ENCODE measurements around the gene PEX11G.

Gene PEX11G

DNA sequence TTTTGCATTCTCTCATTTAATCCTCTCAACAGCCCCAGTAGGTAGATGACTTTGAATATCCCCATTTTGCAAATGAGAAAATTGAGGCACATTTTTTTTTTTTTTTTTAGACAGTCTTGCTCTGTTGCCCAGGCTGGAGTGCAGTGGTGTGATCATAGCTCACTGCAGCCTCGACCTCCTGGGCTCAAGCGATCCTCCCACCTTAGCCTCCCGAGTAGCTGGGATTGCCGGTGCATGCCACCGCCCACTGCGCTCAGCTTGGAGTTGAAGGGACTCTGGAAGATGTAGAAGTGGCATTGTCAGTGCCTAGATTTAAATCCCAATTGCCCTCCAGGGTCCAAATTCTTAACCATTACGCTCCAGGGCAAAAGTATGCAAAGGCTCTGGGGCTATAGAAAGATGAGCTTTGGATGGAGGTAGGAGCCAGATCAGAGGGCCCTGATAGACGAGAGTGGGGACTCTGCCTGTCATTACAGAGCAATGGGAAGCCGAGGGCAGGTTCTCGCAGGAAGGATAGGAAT lies 32.8 kb upstream of the PEX11G start:
- DNase-seq = no peak

DNA sequence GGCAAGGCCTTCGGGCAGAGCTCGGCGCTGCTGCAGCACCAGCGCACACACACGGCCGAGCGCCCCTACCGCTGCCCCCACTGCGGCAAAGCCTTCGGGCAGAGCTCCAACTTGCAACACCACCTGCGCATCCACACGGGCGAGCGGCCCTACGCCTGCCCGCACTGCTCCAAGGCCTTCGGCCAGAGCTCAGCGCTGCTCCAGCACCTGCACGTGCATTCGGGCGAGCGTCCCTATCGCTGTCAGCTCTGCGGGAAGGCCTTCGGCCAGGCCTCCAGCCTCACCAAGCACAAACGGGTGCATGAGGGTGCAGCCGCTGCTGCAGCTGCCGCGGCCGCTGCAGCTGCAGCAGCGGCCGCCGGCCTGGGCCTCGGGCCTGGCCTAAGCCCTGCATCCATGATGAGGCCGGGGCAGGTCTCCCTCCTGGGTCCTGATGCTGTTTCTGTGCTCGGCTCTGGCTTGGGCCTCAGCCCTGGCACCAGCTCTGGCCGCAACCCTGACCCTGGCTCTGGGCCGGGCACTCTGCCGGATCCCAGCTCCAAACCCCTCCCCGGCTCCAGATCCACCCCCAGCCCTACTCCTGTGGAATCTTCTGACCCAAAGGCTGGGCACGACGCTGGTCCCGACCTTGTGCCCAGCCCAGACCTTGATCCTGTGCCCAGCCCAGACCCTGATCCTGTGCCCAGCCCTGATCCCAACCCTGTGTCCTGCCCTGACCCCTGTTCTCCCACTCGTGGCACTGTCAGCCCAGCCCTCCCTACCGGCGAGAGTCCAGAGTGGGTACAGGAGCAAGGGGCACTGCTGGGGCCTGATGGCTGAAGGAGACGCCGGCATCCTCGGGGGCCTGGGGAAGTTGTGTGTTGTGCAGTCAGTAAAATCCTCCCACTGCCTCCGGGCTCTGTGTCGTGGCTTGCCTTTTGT lies 31.6 kb upstream of the PEX11G start:
- no peak for DNase-seq

DNA sequence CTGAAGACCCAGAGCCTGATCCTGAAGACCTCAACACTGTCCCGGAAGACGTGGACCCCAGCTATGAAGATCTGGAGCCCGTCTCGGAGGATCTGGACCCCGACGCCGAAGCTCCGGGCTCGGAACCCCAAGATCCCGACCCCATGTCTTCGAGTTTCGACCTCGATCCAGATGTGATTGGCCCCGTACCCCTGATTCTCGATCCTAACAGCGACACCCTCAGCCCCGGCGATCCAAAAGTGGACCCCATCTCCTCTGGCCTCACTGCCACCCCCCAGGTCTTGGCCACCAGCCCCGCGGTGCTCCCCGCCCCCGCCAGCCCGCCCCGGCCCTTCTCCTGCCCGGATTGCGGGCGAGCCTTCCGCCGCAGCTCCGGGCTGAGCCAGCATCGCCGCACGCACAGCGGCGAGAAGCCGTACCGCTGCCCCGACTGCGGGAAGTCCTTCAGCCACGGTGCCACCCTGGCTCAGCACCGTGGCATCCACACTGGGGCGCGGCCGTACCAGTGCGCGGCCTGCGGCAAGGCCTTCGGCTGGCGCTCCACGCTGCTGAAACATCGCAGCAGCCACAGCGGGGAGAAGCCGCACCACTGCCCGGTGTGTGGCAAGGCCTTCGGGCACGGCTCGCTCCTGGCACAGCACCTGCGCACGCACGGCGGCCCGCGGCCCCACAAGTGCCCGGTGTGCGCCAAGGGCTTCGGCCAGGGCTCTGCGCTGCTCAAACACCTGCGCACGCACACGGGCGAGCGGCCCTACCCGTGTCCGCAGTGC lies 30.7 kb upstream of the PEX11G start:
- DNase-seq = no peak

DNA sequence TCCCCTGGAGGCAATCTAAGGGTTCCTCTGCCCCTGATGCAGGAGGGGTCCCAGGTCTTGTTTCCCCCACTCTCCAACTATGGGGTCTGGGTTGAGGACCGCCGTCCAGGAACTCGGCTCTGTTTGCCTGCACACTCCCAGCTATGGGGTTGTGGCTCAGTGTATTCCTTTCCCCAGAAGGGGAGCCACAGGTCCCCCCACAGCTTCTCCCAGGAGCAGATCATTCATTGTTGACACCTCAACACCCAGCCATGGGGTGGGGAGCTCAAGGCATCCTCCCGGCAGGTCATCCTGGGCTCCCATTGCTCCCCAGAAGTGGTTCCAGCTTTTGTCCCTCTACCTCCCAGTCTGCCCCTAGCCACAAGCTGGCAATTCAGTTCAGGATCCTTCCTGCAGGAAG lies 28.0 kb upstream of the PEX11G start:
- no peak for DNase-seq

DNA sequence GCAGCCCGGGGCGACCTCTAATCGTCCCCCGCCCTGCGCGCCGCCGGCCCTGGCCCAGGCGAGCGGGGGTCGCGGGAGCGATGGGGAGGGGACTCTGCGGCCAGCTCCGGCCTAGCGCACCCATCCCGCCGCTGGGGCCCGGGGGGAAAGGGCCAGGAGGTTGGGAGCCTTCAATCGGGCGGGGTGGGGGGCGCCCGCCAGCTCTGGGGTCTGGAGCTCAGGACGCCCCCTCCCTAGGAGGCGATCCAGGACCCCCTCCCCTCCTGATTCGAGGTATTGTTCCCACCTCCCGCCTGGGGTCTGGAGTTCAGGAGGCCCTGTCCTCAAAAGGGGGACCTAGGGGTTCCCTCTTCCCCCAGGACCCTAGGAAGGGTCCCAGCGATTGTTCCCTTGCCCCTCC lies 27.5 kb upstream of the PEX11G start:
- no peak for DNase-seq

DNA sequence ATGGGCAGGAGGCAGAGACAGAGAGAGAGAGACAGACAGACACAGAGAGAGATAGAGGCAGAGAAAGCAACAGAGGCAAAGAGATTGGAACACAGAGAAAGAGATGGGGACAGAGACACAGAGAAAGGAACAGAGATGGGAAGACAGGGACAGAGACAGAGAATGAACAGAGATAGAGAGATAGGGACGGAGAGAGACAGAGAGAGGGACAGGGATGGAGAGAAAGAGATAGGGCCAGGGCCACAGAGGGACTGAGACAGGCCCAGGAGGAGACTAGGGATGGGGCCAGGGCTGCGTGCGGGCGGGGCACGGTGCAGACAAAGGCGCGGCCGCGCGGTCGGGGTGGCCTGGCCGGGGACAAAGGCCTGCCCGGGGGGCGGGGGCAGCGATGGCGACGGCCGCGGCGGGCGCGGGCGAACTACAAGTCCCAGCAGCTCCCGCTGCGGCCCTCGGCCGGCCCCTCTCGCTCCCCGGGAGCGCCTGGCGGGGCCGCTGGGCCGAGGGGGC lies 26.9 kb upstream of the PEX11G start, which contains the start of gene ZNF358:
Gene ZNF358, plus strand, starts transcription at position 459 of the 507 bp plus-strand sequence. CDS start 3,140 bp downstream, outside the sequence.
- DNase-seq = peak; percentile 80

DNA sequence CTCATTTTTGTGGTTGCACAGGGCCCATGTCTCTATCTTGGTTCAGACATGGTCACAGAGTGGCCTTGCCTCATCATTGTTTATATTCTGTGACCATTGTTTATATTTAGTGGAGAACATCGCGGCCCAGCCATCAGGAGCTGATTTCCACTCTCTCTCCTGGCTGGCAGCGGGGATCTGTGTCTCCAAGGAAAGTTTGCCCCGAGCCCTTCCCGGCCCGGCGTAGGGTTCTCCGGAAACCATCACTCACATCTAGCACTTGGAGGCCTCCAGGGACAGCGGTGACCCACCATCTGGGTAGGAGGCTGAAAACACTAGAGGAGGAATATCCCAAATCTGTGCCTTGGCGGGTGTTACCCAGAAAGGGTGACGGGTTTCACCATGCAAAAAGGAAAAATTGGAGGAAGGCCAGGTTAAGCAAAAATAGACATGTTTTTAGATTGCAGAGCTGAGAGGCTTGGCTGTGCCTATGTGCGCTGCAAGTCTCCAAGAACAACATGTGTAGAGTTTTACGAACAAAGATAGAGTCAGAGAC lies 26.3 kb upstream of the PEX11G start:
- no peak for DNase-seq

DNA sequence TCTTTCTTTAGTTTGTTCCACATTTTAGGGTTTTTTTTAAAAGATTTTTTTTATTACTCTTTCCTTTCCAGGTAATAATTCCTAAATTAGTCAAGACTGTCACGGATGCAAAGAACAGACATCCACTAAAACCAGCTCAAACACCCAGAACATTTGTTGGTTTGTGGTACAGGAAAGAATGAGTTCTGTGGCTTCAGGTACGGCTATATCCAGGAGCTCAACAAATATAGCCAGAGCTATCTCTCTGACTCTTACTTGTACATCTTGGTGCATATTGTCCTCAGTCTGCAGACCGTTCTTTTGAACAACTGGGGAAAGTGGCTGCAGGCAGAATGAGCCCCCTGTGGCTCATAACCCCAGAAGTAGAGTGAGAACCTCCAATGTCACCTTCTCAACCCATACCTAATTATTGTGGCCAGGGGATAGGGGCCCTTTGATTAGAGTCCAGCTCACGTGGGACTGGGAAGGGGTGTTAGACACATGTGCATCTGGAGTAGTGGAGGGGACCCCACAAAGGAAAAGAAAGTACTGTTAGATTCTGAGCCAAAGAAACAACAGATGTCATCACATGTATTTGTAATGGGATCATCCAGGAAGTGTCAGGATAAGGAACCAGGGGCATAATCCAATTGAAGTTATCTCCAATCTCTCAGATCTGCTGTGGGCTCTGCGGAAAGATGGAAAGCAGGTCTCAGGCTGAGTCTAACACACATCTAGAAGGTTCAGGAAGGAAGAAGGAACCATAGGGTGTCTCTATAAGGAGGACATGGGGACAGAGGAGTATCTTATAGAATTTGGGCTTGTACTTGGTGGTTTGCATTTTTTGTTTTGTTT lies 25.2 kb upstream of the PEX11G start:
- no peak for DNase-seq

DNA sequence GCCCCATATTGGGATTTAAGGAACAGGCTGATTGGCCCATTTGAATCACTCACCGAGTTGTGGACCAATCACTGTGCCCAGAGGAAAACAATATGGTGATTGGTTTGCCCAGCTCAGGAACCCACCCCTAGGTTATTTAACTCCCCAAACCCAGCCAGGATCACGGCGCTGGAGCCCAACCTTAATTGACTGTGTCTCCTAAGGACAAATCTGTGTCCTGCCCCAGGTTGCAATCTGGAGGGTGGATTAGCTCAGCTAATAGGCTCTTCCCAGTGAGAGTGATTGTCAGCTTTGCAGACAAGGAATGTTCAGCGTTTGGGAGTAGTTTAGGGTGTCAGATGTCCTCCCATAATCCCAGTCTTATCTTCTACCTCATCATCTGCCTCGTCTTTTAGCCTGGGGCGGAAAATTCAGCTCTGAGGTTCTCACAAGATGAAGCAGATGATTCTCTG lies 23.6 kb upstream of the PEX11G start:
- DNase-seq = no peak

DNA sequence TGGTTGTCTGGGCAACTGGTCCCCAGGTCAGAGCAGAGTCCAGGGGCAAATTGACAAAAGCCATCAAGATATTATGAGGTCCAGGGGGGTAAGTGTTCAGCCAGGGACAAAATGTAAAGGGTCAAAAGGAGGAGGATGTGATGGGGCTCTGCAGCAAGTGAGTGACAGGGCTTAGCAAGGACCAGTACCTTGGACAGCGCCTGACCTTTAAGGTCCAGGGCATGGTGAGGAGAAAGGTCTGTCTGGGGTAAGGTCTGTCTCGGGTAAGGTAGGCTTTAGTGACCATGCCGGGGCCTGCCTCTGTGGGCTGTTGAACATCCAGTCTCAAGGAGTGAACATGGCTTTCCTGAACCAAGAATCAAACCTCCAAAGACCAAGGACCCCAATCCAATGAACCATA lies 20.8 kb upstream of the PEX11G start:
- no peak for DNase-seq

DNA sequence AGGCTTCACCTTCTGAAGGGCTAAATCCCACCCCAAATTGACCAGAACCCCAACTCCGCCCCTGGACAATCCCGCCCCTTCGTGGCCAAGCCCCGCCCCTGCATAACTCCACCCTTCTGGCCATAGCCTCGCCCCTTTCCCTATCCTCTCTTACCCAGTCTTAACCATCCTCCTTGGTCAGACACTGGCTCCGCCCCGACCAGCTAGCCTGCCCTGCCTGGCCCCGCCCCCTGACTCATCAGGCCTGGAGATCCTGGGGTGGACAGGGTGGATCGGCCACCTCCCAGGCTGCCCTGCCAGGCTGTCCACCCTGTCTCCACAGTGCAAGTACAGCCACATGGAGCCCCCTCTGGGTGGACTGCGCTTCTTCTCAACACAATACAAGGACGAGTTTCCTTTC lies 19.0 kb upstream of the PEX11G start:
- DNase-seq = no peak

DNA sequence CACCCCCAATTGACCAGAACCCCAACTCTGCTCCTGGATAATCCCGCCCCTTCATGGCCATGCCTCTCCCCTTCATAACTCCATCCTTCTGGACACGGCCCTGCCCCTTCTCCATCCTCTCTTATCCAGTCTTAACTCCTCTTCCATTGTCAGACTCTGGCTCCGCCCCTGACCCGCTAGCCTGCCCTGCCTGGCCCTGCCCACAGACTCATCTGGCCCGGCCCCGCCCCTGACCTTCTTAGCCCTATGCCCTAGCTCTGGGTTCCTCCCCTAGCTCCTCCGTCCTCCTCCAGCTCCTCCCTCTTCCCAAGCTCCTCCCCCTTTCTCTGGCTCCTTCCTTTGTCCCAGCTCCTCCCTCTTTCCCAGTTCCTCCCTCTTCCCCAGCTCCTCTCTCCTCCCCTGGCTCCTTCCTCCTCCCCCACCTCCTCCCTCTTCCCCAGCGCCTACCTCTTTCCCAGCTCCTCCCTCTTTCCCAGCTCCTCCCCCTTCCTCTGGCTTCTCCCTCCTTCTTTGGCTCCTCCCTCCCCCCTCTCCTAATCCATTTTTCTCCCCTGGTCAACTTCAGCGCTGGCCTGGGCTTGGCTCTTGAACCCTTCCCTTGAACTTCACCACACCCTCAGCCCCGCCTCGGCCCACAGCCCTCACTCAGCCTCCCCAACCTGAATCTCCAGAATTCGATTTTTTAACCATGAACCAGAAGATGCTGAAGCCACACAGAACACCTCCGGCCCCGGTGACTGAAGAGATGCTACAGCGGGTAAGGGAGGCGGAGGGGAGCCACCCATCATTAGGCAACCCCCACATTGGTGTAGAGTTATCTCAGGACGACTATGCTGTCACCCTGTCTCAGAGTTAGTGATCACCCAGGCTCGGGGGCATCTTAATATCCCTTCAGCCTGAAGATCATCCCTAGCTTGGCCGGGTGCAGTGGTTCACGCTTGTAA lies 17.8 kb upstream of the PEX11G start:
- no peak for DNase-seq

DNA sequence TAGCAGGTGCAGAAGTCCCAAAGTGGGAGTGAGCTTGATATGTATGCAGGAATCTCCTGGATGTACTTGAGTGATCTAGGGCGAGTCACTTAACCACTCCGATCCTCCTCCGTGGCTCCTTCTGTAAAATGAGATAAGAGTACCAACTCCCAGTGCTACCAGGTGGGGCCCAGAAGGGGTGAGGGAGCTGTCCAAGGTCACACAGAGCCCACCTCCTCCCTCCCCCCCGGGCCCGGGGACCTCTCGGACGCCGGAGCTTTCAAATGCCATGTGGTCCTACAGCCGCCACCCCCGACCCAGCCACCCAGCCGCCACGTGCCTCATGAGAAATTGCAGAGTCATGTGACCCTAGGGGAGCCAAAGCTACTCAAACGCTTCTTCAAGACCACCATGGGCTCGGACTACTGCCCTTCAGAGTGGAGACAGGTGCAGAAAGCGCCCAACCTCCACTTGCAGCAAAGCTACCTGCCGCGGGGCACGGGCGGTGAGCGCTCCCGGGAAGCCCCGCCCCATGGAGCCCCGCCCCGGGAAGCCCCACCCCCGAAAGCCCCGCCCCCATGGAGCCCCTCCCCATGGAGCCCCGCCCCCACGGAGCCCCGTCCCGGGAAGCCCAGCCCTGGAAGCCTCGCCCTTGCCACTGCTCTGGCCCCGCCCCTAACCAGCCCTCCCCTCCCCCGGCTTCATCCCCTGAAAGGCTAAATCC lies 17.0 kb upstream of the PEX11G start:
- no peak for DNase-seq

DNA sequence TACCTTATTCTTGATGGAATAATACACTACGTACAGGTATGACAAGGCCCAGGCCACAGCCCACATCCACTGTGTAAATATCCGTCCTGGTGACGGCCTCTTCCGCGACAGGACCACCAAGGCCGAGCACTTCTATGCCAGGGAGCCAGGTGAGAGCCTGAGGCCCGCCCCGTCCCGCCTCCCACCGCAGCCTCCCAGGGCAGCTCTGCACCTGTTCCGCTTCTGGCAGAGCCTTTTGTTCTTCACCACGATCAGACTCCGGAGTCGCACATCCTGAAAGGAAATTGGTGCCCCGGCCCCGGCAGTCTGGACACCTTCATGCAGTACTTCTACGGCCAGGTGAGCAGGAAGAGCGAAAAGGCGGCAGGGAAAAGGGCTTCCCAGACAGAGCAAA lies 16.4 kb upstream of the PEX11G start:
- DNase-seq = peak; percentile 75

DNA sequence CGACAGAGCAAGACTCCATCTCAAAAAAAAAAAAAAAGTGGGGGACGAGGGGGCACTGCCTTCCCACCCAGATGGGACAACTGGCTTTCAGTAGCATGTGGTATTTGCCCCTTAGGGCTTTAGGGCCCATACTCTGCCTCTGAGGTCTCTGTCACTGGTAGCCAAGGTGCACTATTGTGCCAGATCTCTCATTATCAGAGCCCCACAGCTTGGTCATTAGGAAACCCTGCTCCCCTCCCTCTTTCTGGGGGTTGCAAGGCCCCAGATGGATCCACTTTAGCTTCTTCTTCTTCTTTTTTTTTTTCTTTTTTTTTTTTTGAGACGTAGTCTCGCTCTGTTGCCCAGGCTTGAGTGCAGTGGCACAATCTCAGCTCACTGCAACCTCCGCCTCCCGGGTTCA lies 15.8 kb upstream of the PEX11G start:
- DNase-seq = no peak

DNA sequence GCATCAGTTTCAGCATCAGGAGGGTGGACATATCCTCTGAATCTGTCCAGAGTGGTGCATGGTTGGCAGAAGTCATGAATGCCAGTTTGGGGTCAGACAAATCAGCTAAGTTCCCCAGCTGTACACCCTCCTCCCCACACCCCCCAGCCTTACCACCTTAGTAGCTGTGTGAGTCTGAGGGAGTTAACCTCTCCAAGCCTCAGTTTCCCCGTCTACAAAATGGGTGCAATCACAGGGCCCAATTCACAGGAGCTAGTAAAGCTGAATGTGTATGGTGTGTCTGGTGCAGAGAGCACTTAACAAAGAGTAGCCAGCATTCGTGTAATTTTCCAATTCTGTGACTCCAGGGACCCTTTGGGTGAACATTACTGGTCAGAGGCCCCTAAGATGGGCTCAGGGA lies 13.7 kb upstream of the PEX11G start:
- no peak for DNase-seq

DNA sequence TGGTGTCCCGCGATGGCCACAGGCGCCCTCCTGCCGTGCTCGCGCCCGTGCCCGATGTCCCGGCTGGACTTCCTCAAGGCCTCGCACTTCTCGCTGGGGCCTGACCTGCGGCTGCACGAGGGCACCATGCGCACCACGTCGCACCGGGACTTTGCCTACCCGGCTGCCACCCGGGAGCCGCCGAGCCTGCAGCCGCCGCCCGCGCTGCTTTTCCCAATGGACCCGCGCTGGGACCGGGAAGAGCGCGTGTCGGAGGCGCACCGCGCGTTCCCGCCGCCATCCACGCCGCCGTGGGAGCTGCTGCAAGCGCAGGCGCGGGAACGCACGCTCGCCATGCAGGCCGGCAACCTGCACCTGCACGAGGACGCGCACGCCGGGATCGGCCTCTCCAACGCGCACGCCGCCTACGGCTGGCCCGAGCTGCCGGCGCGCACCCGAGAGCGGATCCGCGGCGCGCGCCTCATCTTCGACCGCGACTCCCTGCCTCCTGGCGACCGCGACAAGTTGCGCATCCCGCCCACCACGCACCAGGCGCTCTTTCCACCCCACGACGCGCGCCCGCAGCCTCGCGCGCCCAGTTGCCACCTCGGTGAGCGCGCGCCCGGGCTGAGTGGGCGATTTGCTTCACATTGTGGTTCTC lies 12.1 kb upstream of the PEX11G start:
- peak; percentile 89 for DNase-seq

DNA sequence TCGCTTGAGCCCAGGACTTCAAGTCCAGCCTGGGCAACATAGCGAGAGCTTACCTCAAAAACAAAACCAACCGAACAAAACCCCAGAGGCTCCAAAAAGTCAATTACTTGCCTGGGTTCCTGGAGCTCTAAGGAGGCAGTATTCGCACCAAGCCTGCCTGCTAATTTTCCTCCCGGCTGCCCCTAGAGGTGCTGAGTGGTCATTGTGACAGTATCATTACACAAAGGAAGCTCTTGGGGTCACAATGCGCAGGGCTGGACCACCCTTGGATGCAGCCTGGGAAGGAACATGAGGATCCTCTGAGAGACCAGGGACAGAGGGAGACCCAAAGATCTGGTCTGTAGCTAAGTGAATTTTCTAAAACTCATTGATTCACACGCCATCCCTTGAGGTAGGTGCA lies 8.5 kb upstream of the PEX11G start:
- no peak for DNase-seq

DNA sequence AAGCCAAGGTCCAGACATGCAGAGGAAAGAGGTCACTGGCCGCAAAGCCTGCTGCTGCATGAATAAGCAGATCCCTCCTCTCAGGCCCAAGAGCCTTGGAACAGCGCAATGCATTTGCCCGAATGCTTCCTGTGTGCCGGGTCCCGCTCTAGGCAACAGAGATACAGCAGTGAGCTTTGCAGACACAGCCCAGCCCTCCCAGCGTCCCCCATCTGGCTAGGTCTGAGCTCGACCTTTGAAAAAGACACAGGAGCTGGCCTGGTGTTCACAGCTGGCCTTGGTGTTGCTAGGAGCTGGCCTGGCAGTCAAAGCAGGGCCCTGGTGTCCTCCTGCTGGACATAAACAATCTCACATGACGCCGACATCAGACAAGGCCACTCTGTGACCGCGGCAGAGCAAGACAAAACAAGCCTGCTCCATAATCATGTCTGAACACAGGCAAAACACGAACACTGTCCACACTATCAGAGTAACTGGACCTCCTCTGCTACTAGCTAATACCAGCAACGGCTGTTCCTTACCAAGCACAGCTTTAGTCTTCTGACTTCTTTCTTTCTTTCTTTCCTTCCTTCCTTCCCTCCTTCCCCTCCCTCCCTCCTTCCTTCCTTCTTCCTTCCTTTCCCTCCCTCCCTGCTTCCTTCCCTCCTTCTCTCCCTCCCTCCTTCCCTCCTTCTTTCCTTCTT lies 5.7 kb upstream of the PEX11G start:
- DNase-seq = no peak

All from NCI-H510A (cell line).